Immature natural killer cell (primary cell): ENCODE measurements around the gene REEP6. TPM values are rescaled to one million over a fixed set of nuclear protein-coding genes. Genes with fewer than 3 reads are reported as not detected.

Experiments used
- DNase-seq, 3 donors: peaks; one replicate each; pipeline ENCODE4 v3.0.0; 2022; ENCODE audit warnings: mixed read lengths in 1 of 3
- H3K27ac Mint-ChIP-seq, 6 donors: one replicate each; pipeline ENCODE4 v1.8.0; 2020; ENCODE audit warnings: mixed read lengths in 6 of 6, mild to moderate bottlenecking in 5 of 6, inconsistent platforms in 4 of 6, moderate library complexity in 3 of 6
- H3K27me3 Mint-ChIP-seq, 3 donors: one replicate each; pipeline ENCODE4 v1.8.0; 2020 to 2021; ENCODE audit warnings: low read depth in 3 of 3, mild to moderate bottlenecking in 3 of 3, mixed read lengths in 3 of 3, moderate library complexity in 3 of 3, inconsistent platforms in 1 of 3
- H3K36me3 Mint-ChIP-seq, 3 donors: one replicate each; pipeline ENCODE4 v1.8.0; 2020; ENCODE audit warnings: mixed read lengths in 3 of 3, inconsistent platforms in 2 of 3, mild to moderate bottlenecking in 2 of 3
- H3K4me1 Mint-ChIP-seq, 2 donors: one replicate each; pipeline ENCODE4 v1.8.0; 2020; ENCODE audit warnings: inconsistent platforms in 2 of 2, mild to moderate bottlenecking in 2 of 2, mixed read lengths in 2 of 2, moderate library complexity in 1 of 2
- H3K4me3 Mint-ChIP-seq, 5 donors: one replicate each; pipeline ENCODE4 v1.8.0; 2020; ENCODE audit warnings: mild to moderate bottlenecking in 5 of 5, mixed read lengths in 5 of 5, inconsistent platforms in 3 of 5, moderate library complexity in 3 of 5
- H3K9me3 Mint-ChIP-seq, 6 donors: one replicate each; pipeline ENCODE4 v1.8.0; 2020; ENCODE audit warnings: mild to moderate bottlenecking in 6 of 6, mixed read lengths in 6 of 6, inconsistent platforms in 4 of 6, moderate library complexity in 3 of 6
- polyA plus RNA-seq, 3 donors: library from polyadenylated mRNA; unstranded; fragments of 300-500 nt; fragmentation: Illumina TruSeq; gene quantifications; one replicate each; pipeline ENCODE4 v1.2.3, GENCODE V29; 2021

The REEP6 gene
- polyA plus RNA-seq, 3 donors from 2014 or later: 4.0 to 7.1 (median 6.4) TPM

GRCh38 chr19:1465191-1466016, 25.6 kb upstream of the REEP6 start:
- Mint-ChIP-seq H3K9me3 (no peaks in the 10 kb centered on the region), H3K27ac (no peak overlapping the region), H3K27me3 (peaks cover 2 to 17% (median 3%) of the 10 kb centered on the region in 3 donors), H3K4me3 (peak overlapping the region in 1 of 5 donors; percentile 59), H3K4me1 (peaks cover 0 to 4% of the 10 kb centered on the region in 2 donors), H3K36me3 (no peaks in the 10 kb centered on the region)
- DNase-seq: peak in 1 of 3 donors; percentile 23

- Mint-ChIP-seq H3K4me3 (no peak overlapping the region), H3K4me1 (peaks cover 0 to 5% of the 10 kb centered on the region in 2 donors), H3K36me3 (no peaks in the 10 kb centered on the region), H3K27ac (no peak overlapping the region), H3K9me3 (no peaks in the 10 kb centered on the region), H3K27me3 (peaks cover 2 to 18% (median 3%) of the 10 kb centered on the region in 3 donors)
- no peak for DNase-seq
Measured at GRCh38 chr19:1466018-1466460, 24.9 kb upstream of the REEP6 start.

GRCh38 chr19:1466461-1467214, 24.3 kb upstream of the REEP6 start:
- Mint-ChIP-seq H3K36me3 (no peaks in the 10 kb centered on the region), H3K9me3 (no peaks in the 10 kb centered on the region), H3K27me3 (peaks cover 2 to 21% (median 3%) of the 10 kb centered on the region in 3 donors), H3K4me3 (no peak overlapping the region), H3K27ac (no peak overlapping the region), H3K4me1 (peaks cover 0 to 7% of the 10 kb centered on the region in 2 donors)
- DNase-seq: no peak

GRCh38 chr19:1467215-1467489, 23.8 kb upstream of the REEP6 start:
- Mint-ChIP-seq H3K4me3 (no peak overlapping the region), H3K9me3 (no peaks in the 10 kb centered on the region)

GRCh38 chr19:1467490-1468273, 23.3 kb upstream of the REEP6 start:
- H3K27ac Mint-ChIP-seq: no peak overlapping the region
- no peaks in the 10 kb centered on the region for H3K36me3 Mint-ChIP-seq
- H3K4me3 Mint-ChIP-seq: no peak overlapping the region
- no peaks in the 10 kb centered on the region for H3K9me3 Mint-ChIP-seq
- H3K4me1 Mint-ChIP-seq: peaks cover 0 to 9% of the 10 kb centered on the region in 2 donors
- DNase-seq: no peak
- H3K27me3 Mint-ChIP-seq: peaks cover 2 to 21% (median 3%) of the 10 kb centered on the region in 3 donors

More at GRCh38 chr19:1467215-1467489, 23.8 kb upstream of the REEP6 start:
- Mint-ChIP-seq H3K36me3 (no peaks in the 10 kb centered on the region), H3K4me1 (peaks cover 0 to 9% of the 10 kb centered on the region in 2 donors), H3K27ac (no peak overlapping the region), H3K27me3 (peaks cover 2 to 21% (median 3%) of the 10 kb centered on the region in 3 donors)
- no peak for DNase-seq

GRCh38 chr19:1468274-1468820, 22.6 kb upstream of the REEP6 start:
- H3K27me3 Mint-ChIP-seq: peaks cover 4 to 21% (median 5%) of the 10 kb centered on the region in 3 donors
- peaks cover 0 to 12% of the 10 kb centered on the region in 2 donors for H3K4me1 Mint-ChIP-seq
- peak overlapping the region in 2 of 5 donors; percentile 13 to 56 for H3K4me3 Mint-ChIP-seq
- no peaks in the 10 kb centered on the region for H3K36me3 Mint-ChIP-seq
- no peak for DNase-seq
- no peak overlapping the region for H3K27ac Mint-ChIP-seq
- no peaks in the 10 kb centered on the region for H3K9me3 Mint-ChIP-seq

- Mint-ChIP-seq H3K4me3 (peak overlapping the region in 2 of 5 donors; percentile 43 to 56), H3K27ac (no peak overlapping the region), H3K27me3 (peaks cover 4 to 21% (median 5%) of the 10 kb centered on the region in 3 donors), H3K36me3 (no peaks in the 10 kb centered on the region), H3K4me1 (peaks cover 0 to 12% of the 10 kb centered on the region in 2 donors), H3K9me3 (no peaks in the 10 kb centered on the region)
- DNase-seq: no peak
Measured at GRCh38 chr19:1468821-1469254, 22.1 kb upstream of the REEP6 start.

- Mint-ChIP-seq H3K27ac (no peak overlapping the region), H3K36me3 (no peaks in the 10 kb centered on the region), H3K4me1 (peaks cover 0 to 12% of the 10 kb centered on the region in 2 donors), H3K9me3 (no peaks in the 10 kb centered on the region), H3K27me3 (peaks cover 2 to 21% (median 4%) of the 10 kb centered on the region in 3 donors), H3K4me3 (peak overlapping the region in 1 of 5 donors; percentile 67)
- peak in 2 of 3 donors; percentile 19 to 25 for DNase-seq
Measured at GRCh38 chr19:1469255-1470054, 21.5 kb upstream of the REEP6 start.

- no peak for DNase-seq
- Mint-ChIP-seq H3K36me3 (no peaks in the 10 kb centered on the region), H3K27ac (no peak overlapping the region), H3K4me3 (peak overlapping the region; percentile 63 to 80 (median 73)), H3K9me3 (peaks cover 0 to 2% (median 0%) of the 10 kb centered on the region in 6 donors), H3K4me1 (peaks cover 0 to 12% of the 10 kb centered on the region in 2 donors), H3K27me3 (peaks cover 2 to 22% (median 4%) of the 10 kb centered on the region in 3 donors)
Measured at GRCh38 chr19:1470055-1470304, 21.0 kb upstream of the REEP6 start.

- Mint-ChIP-seq H3K27ac (no peak overlapping the region), H3K9me3 (peaks cover 0 to 2% (median 0%) of the 10 kb centered on the region in 6 donors), H3K36me3 (no peaks in the 10 kb centered on the region)
Measured at GRCh38 chr19:1470305-1471009, 20.5 kb upstream of the REEP6 start.

GRCh38 chr19:1471010-1471514, 19.9 kb upstream of the REEP6 start:
- Mint-ChIP-seq H3K4me1 (peaks cover 0 to 12% of the 10 kb centered on the region in 2 donors), H3K27me3 (peaks cover 2 to 20% (median 4%) of the 10 kb centered on the region in 3 donors), H3K27ac (no peak overlapping the region), H3K9me3 (peaks cover 0 to 2% (median 0%) of the 10 kb centered on the region in 6 donors), H3K4me3 (peak overlapping the region; percentile 27 to 80 (median 58)), H3K36me3 (no peaks in the 10 kb centered on the region)
- no peak for DNase-seq

More at GRCh38 chr19:1470305-1471009, 20.5 kb upstream of the REEP6 start:
- H3K4me3 Mint-ChIP-seq: peak overlapping the region; percentile 63 to 80 (median 73)
- peak in 2 of 3 donors; percentile 23 to 28 for DNase-seq
- peaks cover 2 to 23% (median 4%) of the 10 kb centered on the region in 3 donors for H3K27me3 Mint-ChIP-seq
- H3K4me1 Mint-ChIP-seq: peaks cover 0 to 12% of the 10 kb centered on the region in 2 donors
